OCI-LY7 (cell line): ENCODE data around the gene CFAP97D2.

Experiments
- CTCF ChIP-seq: fragments of 200-600 bp; sonication (generic); conservative IDR thresholded peaks from 2 replicates; pipeline ENCODE4 v1.5.1; 2014; ENCODE audit warnings: mild to moderate bottlenecking, antibody characterized with exemption, low read length, moderate library complexity, mixed read lengths
- EZH2phosphoT487 ChIP-seq: fragments of 200-600 bp; sonication (generic); IDR thresholded peaks from 2 replicates; pipeline ENCODE4 v1.6.1; 2018; ENCODE audit warnings: low read depth, borderline replicate concordance, mild to moderate bottlenecking, mixed run types, antibody characterized with exemption, low read length, moderate library complexity, mixed read lengths

- TF ChIP-seq CTCF, result no peak
- no peak for TF ChIP-seq EZH2phosphoT487
Observed at GRCh38 chr13:114196629-114197028, 17.6 kb downstream of the CFAP97D2 start.
